HuH-7.5 (cell line): ENCODE data around the gene CPED1.
"Not testable (repeated sequence)": the region's sequence is repeated elsewhere in the genome, so short reads cannot be mapped to it uniquely, and the experiment has no call there.

Experiments
- DNase-seq: peaks from one replicate; pipeline ENCODE4 v3.0.0; 2011; ENCODE audit warnings: low spot score

Gene CPED1

DNA sequence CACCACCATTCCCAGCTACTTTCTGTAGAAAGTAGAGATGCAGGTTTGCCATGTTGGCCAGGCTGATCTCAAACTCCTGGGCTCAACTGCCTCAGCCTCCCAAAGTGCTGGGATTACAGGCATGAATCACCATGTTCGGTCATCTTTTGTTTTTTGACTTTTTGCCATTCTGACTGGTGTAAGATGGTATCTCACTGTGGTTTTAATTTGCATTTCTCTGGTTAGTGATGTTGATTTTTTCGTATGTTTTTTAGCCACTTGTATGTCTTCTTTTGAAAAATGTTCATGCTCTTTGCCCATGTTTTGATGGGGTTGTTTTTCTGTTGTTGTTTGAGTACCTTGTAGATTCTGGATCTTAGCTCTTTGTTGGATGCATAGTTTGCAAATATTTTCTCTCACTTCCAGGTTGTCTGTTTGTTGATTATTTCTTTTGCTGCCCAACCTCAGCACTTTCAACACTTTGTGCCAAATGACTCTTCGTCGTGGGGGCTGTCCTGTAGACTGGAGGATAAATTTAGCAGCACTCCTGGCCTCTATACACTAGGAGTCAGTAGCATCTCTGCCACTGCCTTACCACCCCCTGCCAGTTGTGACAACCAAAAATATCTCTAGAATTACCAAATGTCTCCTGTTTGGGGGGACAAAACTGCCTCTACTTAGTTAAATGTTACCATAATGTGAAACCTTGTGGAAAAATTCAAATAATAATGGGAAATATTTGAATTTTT lies 6.5 kb upstream of the CPED1 start:
- DNase-seq, result no peak

- not testable (repeated sequence) for DNase-seq
Observed at GRCh38 chr7:120983592-120983991, 4.9 kb upstream of the CPED1 start.

- DNase-seq, result no peak
Observed at GRCh38 chr7:120984406-120984805, 4.1 kb upstream of the CPED1 start.

DNA sequence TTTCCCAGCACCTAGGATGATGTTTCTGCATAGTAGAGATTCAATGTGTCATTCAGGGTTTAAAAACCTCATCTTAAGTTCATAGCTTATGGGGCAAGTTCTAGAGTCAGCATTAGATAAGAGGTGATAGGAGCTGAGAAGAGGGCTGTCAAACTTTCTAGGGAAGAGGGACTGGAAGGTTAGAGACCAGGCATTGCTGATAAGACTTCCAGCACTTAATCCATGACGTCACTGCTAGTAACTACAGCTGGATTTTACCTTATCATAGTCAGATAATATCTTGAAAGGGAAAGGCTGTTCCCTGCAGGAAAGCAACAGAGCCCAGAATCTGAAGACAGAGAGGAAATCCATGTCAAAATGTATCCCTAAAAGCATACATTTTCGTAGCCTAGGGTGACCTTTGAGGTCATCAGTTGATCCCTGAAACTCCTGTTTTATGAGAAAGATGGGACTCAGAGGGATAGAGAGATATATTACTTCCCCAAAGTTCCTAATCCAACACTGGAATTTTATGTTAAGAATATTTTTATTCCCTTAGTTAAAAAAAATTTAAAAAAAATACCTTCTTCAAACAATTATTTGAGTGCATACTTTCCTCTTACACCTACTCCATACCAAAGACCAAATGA lies 3.3 kb upstream of the CPED1 start:
- DNase-seq, result no peak

DNA sequence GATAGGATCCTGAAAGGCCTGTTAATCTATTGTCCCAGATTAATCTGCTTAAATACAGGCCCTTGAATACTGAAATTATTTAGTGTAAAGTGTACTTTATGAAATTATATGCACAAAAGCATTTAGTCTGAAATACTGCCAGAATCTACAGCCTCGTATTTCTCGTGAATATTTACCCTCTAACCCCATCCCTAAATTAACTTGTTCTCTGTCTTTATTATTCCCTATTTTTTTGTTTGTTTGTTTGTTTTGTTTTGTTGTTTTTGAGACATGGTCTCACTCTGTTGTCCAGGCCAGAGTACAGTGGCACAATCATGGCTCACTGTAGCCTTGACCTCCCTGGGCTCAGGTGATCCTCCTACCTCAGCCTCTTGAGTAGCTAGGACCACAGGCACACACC lies 2.7 kb upstream of the CPED1 start:
- no peak for DNase-seq

- no peak for DNase-seq
Observed at GRCh38 chr7:120986650-120987049, 1.9 kb upstream of the CPED1 start.

DNA sequence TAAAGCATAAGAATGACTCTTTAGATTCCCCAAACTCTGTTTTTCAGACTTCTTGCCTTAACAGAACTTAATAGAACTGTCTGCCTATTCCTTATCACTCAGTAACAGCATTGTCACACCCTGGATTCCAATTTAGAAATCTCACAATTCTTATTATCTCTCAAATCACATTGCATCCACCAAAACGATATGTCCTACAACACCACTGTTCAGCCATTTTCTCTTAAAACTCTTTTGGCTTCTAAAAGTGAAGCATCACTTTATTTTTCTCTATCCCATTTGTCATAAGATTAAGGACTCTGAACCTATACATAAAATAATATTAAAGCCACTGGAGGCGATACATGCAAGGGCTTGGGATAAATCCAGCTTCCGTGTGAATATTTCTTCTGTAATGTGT lies 1.2 kb upstream of the CPED1 start:
- DNase-seq, result no peak

- DNase-seq, result peak; percentile 61
Observed at GRCh38 chr7:120987683-120988590, 574 bp upstream of the CPED1 start.

- no peak for DNase-seq
Observed at GRCh38 chr7:120989257-120990220, 1.0 kb downstream of the CPED1 start.

DNA sequence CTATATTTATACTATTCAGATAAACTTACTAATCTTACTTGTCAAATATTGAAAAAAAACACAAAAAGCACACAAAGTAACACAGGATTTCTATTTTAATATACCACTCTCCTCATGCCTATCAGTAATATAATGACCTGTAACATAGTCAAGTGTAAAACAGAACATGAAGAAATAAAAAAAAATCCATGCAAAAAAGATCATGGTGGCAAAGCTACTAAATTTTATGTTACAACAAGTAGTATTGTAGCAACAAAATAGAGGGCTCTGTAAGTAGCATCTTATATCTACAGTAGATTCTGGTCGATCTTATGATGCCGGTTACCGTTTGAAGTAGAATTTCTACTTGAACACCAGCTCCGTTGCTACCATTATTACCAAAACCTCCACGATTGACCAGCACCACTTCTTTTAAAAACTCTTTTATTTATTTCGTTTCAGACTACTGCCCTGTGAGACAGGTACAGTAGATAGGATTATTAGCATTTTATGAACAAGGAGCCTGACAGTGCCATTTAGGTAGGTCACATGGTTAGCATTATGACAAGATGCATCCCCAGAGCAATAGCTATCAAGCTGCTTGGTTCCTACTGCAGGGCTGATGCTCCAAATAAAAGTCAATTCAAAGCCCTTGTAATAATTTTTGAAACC lies 2.1 kb downstream of the CPED1 start:
- DNase-seq, result no peak

GRCh38 chr7:120991161-120991560 lies 2.6 kb downstream of the CPED1 start:
- DNase-seq, result no peak

DNA sequence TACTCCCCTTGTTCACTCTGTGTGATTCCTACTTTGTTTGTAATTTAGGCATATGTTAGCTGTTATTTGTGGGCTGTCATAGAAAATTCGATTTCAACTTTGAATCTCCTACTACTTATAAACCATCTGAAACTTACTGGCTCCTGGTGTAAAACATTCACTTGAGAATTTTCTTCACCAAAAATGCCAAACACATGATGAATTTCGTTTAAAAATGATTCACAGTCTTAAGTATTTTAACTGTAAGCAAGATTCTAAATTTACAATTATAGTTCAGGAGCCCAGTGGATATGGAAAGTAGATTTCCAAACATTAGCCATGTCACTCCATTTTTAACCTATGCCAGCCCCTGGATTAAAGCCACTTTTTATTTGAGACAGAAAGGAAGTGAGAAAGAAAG lies 3.1 kb downstream of the CPED1 start:
- no peak for DNase-seq

DNA sequence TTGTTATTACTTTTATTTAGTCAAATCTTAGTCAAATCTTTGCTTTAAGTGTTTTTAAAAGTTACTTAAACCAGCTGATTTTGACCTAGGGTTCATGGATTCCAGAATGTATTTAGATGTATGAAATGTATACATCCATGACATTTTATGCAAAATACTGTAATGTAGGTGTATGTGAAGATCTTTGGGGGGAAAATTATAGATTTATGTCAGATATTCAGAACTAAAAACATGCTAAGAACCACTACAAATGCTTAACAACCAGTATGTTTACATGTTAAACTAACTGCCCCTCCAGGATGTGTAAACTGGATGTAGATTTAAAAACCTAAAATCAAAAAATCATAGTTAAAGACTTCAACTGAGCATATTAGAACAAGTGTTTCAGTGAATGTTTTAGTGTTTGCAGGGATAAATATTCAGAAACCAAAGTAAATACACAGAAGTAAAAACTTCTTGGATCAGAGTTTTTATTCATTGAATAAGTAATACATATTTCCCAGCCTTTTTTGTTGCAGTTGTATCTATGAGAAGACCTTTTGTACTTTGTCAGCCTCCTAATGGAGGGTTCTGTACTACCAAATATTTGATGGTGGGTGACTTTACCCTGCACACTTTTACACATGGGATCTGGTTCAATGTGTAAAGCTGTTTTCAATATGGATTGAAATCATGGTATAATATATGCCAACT lies 3.9 kb downstream of the CPED1 start:
- no peak for DNase-seq

DNA sequence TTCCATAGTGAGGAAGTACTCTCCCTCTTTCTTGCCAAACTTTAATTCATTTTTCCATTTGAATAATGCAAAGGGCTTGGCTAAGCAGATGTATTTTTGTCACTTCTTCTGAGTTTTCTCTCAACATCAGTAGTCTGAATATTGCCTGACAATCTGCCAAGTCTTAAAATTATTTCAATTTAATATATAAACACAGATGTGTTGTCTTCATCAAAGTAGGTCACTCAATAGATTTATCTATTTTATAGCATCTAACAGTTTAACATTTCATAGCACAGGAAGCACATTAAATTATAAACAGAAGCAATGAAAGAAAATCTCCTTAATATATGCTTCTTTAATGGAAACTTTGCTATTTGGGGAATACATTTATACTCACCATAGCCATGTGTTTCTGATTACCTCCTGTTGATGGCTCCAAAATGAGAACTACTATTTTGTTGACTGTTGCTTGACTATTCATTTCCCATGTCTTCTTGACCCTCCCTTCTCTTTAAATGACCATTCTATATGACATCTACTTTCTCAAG lies 4.5 kb downstream of the CPED1 start:
- DNase-seq, result no peak

- DNase-seq, result no peak
Observed at GRCh38 chr7:120993553-120994191, 5.2 kb downstream of the CPED1 start.

- no peak for DNase-seq
Observed at GRCh38 chr7:120994512-120995410, 6.2 kb downstream of the CPED1 start.

DNA sequence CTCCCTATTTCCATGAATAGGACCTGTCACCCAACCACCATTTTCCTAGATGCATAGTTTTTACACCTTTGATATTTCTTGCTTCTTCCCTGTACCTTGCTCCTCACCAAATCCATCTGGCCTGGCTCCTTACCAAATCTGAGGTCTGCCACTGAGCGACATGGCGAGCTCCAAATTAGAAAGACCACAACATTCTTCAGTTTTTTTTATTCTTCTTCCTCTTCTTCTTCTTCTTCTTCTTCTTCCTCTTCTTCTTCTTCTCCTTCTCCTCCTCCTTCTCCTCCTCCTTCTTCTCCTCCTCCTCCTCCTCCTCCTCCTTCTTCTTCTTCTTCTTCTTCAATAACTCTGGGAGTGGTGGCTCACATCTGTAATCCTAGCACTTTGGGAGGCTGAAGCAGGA lies 7.1 kb downstream of the CPED1 start:
- DNase-seq, result no peak

DNA sequence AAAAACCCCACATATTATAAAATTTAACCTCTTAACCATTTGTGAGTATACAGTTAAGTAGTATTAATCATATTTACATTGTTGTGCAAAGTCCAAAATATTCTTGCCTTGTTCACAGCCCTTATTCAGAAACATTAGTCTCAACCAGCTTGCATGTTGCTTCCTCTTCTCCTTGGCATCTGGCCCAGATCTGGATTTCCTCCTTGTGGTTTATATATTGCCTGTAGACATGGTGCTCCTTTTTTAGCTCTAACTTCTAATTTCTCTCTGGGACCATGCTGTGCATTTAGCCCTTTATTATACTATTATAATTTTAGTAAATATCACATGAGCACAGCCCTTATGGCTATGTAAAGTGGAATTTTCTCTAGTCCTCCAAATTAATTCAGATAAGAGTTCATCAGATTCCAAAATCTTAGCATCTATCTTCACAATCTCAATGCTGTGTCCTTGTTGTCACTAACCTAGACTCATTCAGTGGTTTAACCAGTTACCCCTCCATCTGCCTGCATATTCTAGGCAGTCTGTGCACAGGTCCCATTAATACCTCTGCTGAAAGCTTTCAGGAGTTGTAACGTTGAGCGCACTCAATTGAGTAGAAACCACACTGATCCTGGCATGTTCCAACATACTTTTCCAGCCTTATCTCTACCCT lies 7.9 kb downstream of the CPED1 start:
- no peak for DNase-seq
